ENCODE measurements around the gene CPNE7.

Gene CPNE7

GRCh38 chr16:89573826-89574680 lies 1.5 kb upstream of the CPNE7 start:
- Histone ChIP-seq H3K36me3 (ENCODE audit: insufficient read depth, insufficient read length, low read length) (peaks cover 16% of the 10 kb centered on the region), H3K4me1 (ENCODE audit: insufficient read depth, insufficient read length) (peaks cover 28% of the 10 kb centered on the region), H3K27me3 (ENCODE audit: insufficient read depth, insufficient read length) (peaks cover 7% of the 10 kb centered on the region), H3K9me3 (ENCODE audit: insufficient read depth, low read length) (no peaks in the 10 kb centered on the region), H3K4me3 (ENCODE audit: insufficient read length, low read depth) (peak overlapping the region; percentile 61), H3K9ac (ENCODE audit: insufficient read length, low read depth) (peak overlapping the region; percentile 92)
- no peak for TF ChIP-seq YY1 (IDR thresholded peaks at IDR 0.05; ENCODE audit: insufficient read depth, insufficient read length)
- no peak for TF ChIP-seq SUZ12 (IDR thresholded peaks at IDR 0.05; ENCODE audit: extremely low read depth, insufficient read depth, insufficient read length)
- no peak for TF ChIP-seq ZNF274 (IDR thresholded peaks at IDR 0.05; ENCODE audit: low read depth, low read length)
- no peak for DNase-seq (ENCODE audit: low read depth, low spot score)

GRCh38 chr16:89574681-89575246 lies 794 bp upstream of the CPNE7 start:
- H3K4me1 ChIP-seq (ENCODE audit: insufficient read depth, insufficient read length) = peaks cover 23% of the 10 kb centered on the region
- H3K9me3 ChIP-seq (ENCODE audit: insufficient read depth, low read length) = no peaks in the 10 kb centered on the region
- TF ChIP-seq SUZ12 (IDR thresholded peaks at IDR 0.05; ENCODE audit: extremely low read depth, insufficient read depth, insufficient read length) (no peak), YY1 (IDR thresholded peaks at IDR 0.05; ENCODE audit: insufficient read depth, insufficient read length) (no peak), ZNF274 (IDR thresholded peaks at IDR 0.05; ENCODE audit: low read depth, low read length) (no peak)
- H3K36me3 ChIP-seq (ENCODE audit: insufficient read depth, insufficient read length, low read length) = peaks cover 22% of the 10 kb centered on the region
- peak; percentile 82 for DNase-seq (ENCODE audit: low read depth, low spot score)
- peak overlapping the region; percentile 92 for H3K9ac ChIP-seq (ENCODE audit: insufficient read length, low read depth)
- H3K4me3 ChIP-seq (ENCODE audit: insufficient read length, low read depth) = peak overlapping the region; percentile 61
- H3K27me3 ChIP-seq (ENCODE audit: insufficient read depth, insufficient read length) = peaks cover 7% of the 10 kb centered on the region

- H3K4me3 ChIP-seq (ENCODE audit: insufficient read length, low read depth) = peak overlapping the region; percentile 69
- H3K9me3 ChIP-seq (ENCODE audit: insufficient read depth, low read length) = no peaks in the 10 kb centered on the region
- peaks cover 31% of the 10 kb centered on the region for H3K36me3 ChIP-seq (ENCODE audit: insufficient read depth, insufficient read length, low read length)
- peaks cover 7% of the 10 kb centered on the region for H3K27me3 ChIP-seq (ENCODE audit: insufficient read depth, insufficient read length)
- peak overlapping the region; percentile 88 for H3K9ac ChIP-seq (ENCODE audit: insufficient read length, low read depth)
- TF ChIP-seq YY1 (IDR thresholded peaks at IDR 0.05; ENCODE audit: insufficient read depth, insufficient read length) (no peak), SUZ12 (IDR thresholded peaks at IDR 0.05; ENCODE audit: extremely low read depth, insufficient read depth, insufficient read length) (no peak), ZNF274 (IDR thresholded peaks at IDR 0.05; ENCODE audit: low read depth, low read length) (no peak)
- H3K4me1 ChIP-seq (ENCODE audit: insufficient read depth, insufficient read length) = peaks cover 26% of the 10 kb centered on the region
- no peak for DNase-seq (ENCODE audit: low read depth, low spot score)
Measured at GRCh38 chr16:89576153-89577054, 846 bp downstream of the CPNE7 start.

- H3K27me3 ChIP-seq (ENCODE audit: insufficient read depth, insufficient read length) = peaks cover 7% of the 10 kb centered on the region
- H3K4me1 ChIP-seq (ENCODE audit: insufficient read depth, insufficient read length) = peaks cover 22% of the 10 kb centered on the region
- H3K4me3 ChIP-seq (ENCODE audit: insufficient read length, low read depth) = no peak overlapping the region
- no peak for DNase-seq (ENCODE audit: low read depth, low spot score)
- TF ChIP-seq ZNF274 (IDR thresholded peaks at IDR 0.05; ENCODE audit: low read depth, low read length) (no peak), YY1 (IDR thresholded peaks at IDR 0.05; ENCODE audit: insufficient read depth, insufficient read length) (no peak), SUZ12 (IDR thresholded peaks at IDR 0.05; ENCODE audit: extremely low read depth, insufficient read depth, insufficient read length) (no peak)
- H3K9ac ChIP-seq (ENCODE audit: insufficient read length, low read depth) = no peak overlapping the region
- peaks cover 39% of the 10 kb centered on the region for H3K36me3 ChIP-seq (ENCODE audit: insufficient read depth, insufficient read length, low read length)
- no peaks in the 10 kb centered on the region for H3K9me3 ChIP-seq (ENCODE audit: insufficient read depth, low read length)
Measured at GRCh38 chr16:89577055-89577759, 1.6 kb downstream of the CPNE7 start.

GRCh38 chr16:89579351-89579750 lies 3.8 kb downstream of the CPNE7 start:
- no peak for DNase-seq (ENCODE audit: low read depth, low spot score)
- Histone ChIP-seq H3K4me1 (ENCODE audit: insufficient read depth, insufficient read length) (peaks cover 6% of the 10 kb centered on the region), H3K9ac (ENCODE audit: insufficient read length, low read depth) (no peak overlapping the region), H3K4me3 (ENCODE audit: insufficient read length, low read depth) (no peak overlapping the region), H3K36me3 (ENCODE audit: insufficient read depth, insufficient read length, low read length) (peaks cover 60% of the 10 kb centered on the region), H3K27me3 (ENCODE audit: insufficient read depth, insufficient read length) (peaks cover 7% of the 10 kb centered on the region), H3K9me3 (ENCODE audit: insufficient read depth, low read length) (no peaks in the 10 kb centered on the region)
- TF ChIP-seq ZNF274 (IDR thresholded peaks at IDR 0.05; ENCODE audit: low read depth, low read length) (no peak), SUZ12 (IDR thresholded peaks at IDR 0.05; ENCODE audit: extremely low read depth, insufficient read depth, insufficient read length) (no peak), YY1 (IDR thresholded peaks at IDR 0.05; ENCODE audit: insufficient read depth, insufficient read length) (no peak)

- Histone ChIP-seq H3K36me3 (ENCODE audit: insufficient read depth, insufficient read length, low read length) (peaks cover 73% of the 10 kb centered on the region), H3K4me3 (ENCODE audit: insufficient read length, low read depth) (no peak overlapping the region), H3K9me3 (ENCODE audit: insufficient read depth, low read length) (no peaks in the 10 kb centered on the region), H3K4me1 (ENCODE audit: insufficient read depth, insufficient read length) (peaks cover 6% of the 10 kb centered on the region), H3K9ac (ENCODE audit: insufficient read length, low read depth) (no peak overlapping the region), H3K27me3 (ENCODE audit: insufficient read depth, insufficient read length) (peaks cover 3% of the 10 kb centered on the region)
- TF ChIP-seq ZNF274 (IDR thresholded peaks at IDR 0.05; ENCODE audit: low read depth, low read length) (no peak), YY1 (IDR thresholded peaks at IDR 0.05; ENCODE audit: insufficient read depth, insufficient read length) (no peak), SUZ12 (IDR thresholded peaks at IDR 0.05; ENCODE audit: extremely low read depth, insufficient read depth, insufficient read length) (no peak)
- no peak for DNase-seq (ENCODE audit: low read depth, low spot score)
Measured at GRCh38 chr16:89581045-89581695, 5.6 kb downstream of the CPNE7 start.
